Muscle layer of colon (tissue), 2 donors: ENCODE results near the gene GOLGA2.

Source experiments
- H3K27ac ChIP-seq: one replicate; pipeline ENCODE4 v1.7.0; 2013; ENCODE audit warnings: low read depth, mild to moderate bottlenecking, low read length, moderate library complexity
- H3K27me3 ChIP-seq, 2 donors: one replicate each; pipeline ENCODE4 v1.7.0; 2013; ENCODE audit warnings: low read length in 2 of 2, mild to moderate bottlenecking in 2 of 2; ENCODE audit not compliant: insufficient read depth in 2 of 2, control insufficient read depth in 1 of 2
- H3K36me3 ChIP-seq: one replicate; pipeline ENCODE4 v1.7.0; 2013; ENCODE audit warnings: mild to moderate bottlenecking, low read length; ENCODE audit not compliant: insufficient read depth
- H3K4me1 ChIP-seq: one replicate; pipeline ENCODE4 v1.7.0; 2013; ENCODE audit warnings: mild to moderate bottlenecking, low read length; ENCODE audit not compliant: insufficient read depth
- H3K4me3 ChIP-seq, 2 donors: one replicate each; pipeline ENCODE4 v1.7.0; 2013; ENCODE audit warnings: low read length in 2 of 2, low read depth in 1 of 2, mild to moderate bottlenecking in 1 of 2, moderate library complexity in 1 of 2
- H3K9ac ChIP-seq: one replicate; pipeline ENCODE4 v1.7.0; 2013; ENCODE audit warnings: low read length
- H3K9me3 ChIP-seq: one replicate; pipeline ENCODE4 v1.7.0; 2013; ENCODE audit warnings: mild to moderate bottlenecking, low read length
- donor health status: abdominal sarcoma.
- donor health status: Adenocarcinoma of cecum.

The GOLGA2 gene

DNA sequence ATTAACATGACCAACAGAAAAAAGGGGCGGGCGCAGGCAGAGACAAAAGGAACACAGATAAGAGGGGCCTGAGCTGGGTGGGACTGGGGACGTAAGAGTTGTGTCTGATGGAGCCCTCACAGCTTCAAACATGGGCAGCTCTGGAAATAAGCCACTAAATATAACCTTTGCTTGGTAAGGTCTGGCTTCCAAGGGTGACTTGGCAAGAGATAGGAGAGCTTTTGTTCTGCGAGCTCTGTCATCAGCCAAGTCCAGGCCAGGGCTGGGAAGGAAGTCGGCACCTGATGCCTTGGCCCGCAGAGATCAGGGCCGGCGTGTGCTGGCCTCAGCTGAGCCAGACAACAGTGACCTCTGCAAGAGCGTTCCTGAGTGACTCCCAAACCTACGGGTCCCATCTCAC lies 34.7 kb upstream of the GOLGA2 start:
- Histone ChIP-seq H3K36me3 (peaks cover 35% of the 10 kb centered on the region), H3K9ac (no peak overlapping the region), H3K9me3 (no peaks in the 10 kb centered on the region), H3K4me3 (no peak overlapping the region), H3K27ac (no peak overlapping the region), H3K27me3 (no peaks in the 10 kb centered on the region), H3K4me1 (no peaks in the 10 kb centered on the region)

GRCh38 chr9:128309551-128309950 lies 33.7 kb upstream of the GOLGA2 start:
- Histone ChIP-seq H3K27me3 (no peaks in the 10 kb centered on the region), H3K9ac (no peak overlapping the region), H3K4me1 (no peaks in the 10 kb centered on the region), H3K36me3 (peaks cover 31% of the 10 kb centered on the region), H3K9me3 (no peaks in the 10 kb centered on the region), H3K27ac (no peak overlapping the region), H3K4me3 (no peak overlapping the region)

DNA sequence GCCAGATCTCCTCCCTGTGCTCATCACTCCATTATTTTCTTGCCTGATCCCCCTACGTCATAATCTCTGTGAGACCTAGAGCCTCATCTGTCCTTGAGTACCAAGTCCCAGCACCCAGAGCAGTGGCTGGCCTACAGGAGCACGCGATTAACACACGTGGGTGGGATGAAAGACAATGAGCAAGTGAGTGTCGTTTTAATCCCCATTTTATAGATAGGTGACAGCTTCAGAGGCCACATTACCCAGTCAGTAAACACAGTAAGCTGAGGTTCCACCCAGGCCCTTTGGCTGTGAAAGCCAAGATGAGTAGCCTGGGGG lies 29.1 kb upstream of the GOLGA2 start:
- Histone ChIP-seq H3K9ac (no peak overlapping the region), H3K4me3 (no peak overlapping the region), H3K9me3 (no peaks in the 10 kb centered on the region), H3K27ac (no peak overlapping the region), H3K36me3 (peaks cover 7% of the 10 kb centered on the region), H3K27me3 (no peaks in the 10 kb centered on the region), H3K4me1 (no peaks in the 10 kb centered on the region)

DNA sequence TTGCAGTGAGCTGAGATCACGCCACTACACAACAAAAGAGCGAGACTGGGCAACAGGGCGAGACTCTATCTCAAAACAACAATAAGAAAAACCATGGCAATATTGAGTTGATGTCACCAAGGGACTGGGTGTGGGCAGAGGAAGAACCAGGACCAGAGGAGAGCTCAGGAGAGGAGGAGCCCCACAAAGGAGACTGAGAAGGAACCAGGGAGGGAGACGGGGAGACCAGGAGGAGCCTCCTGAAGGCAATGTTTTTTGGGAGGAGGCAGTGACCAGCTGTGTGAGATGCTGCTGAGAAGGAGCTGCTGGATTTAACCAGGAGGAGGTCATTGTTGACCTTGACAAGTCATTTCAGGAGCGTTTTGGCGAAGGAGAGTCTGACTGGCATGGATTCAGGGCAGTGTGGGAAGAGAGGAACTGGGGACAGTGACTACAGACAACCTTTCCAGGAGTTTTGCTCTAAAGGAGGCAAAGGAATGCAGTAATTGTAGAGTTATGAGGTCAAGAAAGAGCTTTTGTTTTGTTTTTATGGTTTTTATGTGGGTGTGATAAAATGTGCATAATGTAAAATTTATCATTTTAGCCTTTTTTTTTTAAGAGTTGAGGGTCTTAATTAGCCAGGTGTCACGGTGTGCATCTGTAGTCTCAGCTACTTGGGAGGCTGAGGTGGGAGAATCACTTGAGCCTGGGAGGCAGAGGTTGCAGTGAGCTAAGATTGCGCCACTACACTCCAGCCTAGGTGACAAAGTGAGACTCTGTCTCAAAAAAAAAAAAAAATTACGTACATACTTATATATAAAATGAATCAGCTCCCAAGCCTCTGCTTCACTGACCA lies 28.5 kb upstream of the GOLGA2 start:
- peaks cover 2% of the 10 kb centered on the region for H3K36me3 ChIP-seq
- no peaks in the 10 kb centered on the region for H3K9me3 ChIP-seq

DNA sequence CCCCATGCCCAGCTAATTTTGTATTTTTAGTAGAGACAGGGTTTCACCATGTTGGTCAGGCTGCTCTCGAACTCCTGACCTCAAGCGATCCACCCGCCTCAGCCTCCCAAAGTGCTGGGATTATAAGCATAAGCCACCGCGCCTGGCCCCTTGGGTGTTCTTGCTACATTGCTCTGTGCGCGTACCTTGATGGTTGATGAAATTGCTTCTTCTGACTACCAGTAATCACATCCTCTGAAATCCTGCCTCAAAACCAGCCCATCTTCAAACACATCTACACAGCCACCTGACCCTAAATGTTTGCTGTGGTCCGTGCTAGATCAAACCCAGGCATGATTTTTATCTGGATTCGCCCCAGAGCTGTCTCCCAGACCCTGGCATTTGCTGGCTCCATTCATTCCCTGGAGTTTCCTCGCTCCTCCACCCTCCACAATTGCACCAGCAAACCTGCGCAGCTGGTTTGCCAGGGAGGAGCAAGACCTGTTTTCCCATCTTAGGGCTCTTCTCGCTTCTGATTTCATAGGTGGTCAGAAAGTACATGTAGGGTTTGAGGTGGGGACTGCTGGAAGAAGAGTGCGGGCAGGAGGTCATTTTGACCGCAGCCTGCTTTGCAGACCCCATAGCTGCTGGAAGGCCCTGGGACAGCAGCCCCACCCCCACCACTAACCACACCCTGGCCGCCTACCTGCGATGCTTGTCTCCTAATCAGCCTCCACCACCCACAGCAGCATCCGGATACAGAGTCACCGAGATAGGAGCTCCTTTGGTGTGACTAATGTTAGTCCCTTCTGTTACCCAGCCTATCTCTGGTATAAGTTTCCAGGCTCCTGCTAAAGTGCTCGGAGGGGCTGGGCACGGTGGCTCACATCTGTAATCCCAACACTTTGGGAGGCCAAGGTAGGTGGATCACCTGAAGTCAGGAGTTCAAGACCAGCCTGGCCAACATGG lies 23.0 kb upstream of the GOLGA2 start:
- H3K27me3 ChIP-seq: no peaks in the 10 kb centered on the region
- no peak overlapping the region for H3K4me3 ChIP-seq
- no peak overlapping the region for H3K9ac ChIP-seq
- H3K4me1 ChIP-seq: peaks cover 6% of the 10 kb centered on the region
- H3K27ac ChIP-seq: no peak overlapping the region
- no peaks in the 10 kb centered on the region for H3K36me3 ChIP-seq
- no peaks in the 10 kb centered on the region for H3K9me3 ChIP-seq

More for the DNA sequence above, 28.5 kb upstream of the GOLGA2 start:
- Histone ChIP-seq H3K9ac (no peak overlapping the region), H3K4me3 (no peak overlapping the region), H3K4me1 (no peaks in the 10 kb centered on the region), H3K27ac (no peak overlapping the region), H3K27me3 (no peaks in the 10 kb centered on the region)

DNA sequence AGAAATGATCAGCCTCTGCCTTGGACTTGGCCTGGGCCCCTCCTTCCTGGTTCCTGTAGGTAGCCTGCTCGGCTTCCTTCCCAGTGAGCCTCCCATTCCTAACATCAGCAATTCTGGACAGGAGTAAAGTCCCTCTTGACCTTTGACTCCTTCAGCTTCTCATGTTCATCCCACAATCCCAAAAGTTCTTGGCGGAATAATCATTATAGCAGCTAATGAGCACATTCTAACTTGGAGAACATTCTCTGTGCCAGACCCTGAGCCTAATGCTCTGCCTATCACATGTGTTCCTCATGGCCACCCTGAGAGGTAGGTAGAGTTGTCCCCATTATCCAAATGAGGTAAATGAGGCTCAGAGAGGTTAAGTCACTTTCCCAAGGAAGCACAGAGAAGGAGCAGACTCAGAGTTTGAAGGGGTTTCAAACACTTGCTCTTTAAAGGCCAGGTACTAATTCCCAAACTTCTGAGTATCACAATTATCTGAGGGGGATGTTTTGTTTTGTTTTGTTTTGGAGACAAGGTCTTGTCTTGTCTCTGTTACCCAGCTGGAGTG lies 21.5 kb upstream of the GOLGA2 start:
- Histone ChIP-seq H3K27me3 (no peaks in the 10 kb centered on the region), H3K9me3 (no peaks in the 10 kb centered on the region), H3K4me1 (peaks cover 6% of the 10 kb centered on the region), H3K4me3 (no peak overlapping the region), H3K36me3 (no peaks in the 10 kb centered on the region), H3K27ac (no peak overlapping the region), H3K9ac (no peak overlapping the region)

DNA sequence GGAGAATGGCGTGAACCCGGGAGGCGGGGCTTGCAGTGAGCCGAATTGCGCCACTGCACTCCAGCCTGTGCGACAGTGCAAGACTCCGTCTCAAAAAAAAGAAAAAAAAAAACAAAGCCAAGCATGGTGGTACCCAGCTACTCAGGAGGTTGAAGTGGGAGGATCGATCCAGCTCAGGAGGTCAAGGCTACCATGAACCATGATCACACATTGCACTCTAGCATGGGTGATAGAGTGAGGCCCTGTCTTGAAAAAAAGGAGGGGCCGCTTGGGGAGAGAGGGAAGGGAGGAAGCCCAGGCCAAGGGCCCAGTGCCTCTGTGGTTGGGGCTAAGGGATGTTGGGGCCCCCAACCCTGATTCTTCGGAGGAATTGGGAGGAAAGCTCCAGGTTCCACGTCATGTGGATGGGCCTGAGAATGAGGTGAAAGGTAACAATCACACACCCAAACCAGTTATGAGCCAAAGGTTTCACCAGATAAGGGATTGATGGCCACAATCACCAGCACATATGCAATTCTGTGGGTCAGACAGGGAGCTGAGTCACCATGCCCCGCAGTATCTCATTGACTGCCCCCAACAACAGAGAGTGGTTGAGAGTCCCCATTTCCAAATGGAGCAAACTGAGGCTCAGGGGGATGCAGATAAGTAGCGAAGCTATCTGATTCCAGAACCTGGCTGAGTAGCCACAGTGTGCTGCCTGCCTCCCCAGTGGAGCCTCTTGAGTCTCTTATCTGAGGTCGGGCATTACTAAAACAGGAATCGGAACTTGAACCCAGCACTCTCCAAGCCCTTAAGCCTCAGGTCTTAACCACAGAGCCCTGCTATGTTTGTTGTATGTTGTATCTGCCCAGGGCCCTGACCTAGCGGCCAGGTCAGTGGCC lies 20.8 kb upstream of the GOLGA2 start:
- no peak overlapping the region for H3K27ac ChIP-seq

GRCh38 chr9:128294142-128294541 lies 18.3 kb upstream of the GOLGA2 start:
- no peak overlapping the region for H3K9ac ChIP-seq
- no peaks in the 10 kb centered on the region for H3K27me3 ChIP-seq
- no peak overlapping the region for H3K27ac ChIP-seq
- H3K36me3 ChIP-seq: peaks cover under 1% of the 10 kb centered on the region
- H3K9me3 ChIP-seq: no peaks in the 10 kb centered on the region
- peaks cover 6% of the 10 kb centered on the region for H3K4me1 ChIP-seq
- H3K4me3 ChIP-seq: no peak overlapping the region

More for the DNA sequence above, 20.8 kb upstream of the GOLGA2 start:
- no peaks in the 10 kb centered on the region for H3K27me3 ChIP-seq
- no peak overlapping the region for H3K9ac ChIP-seq
- H3K4me1 ChIP-seq: peaks cover 6% of the 10 kb centered on the region
- no peak overlapping the region for H3K4me3 ChIP-seq
- H3K36me3 ChIP-seq: no peaks in the 10 kb centered on the region
- no peaks in the 10 kb centered on the region for H3K9me3 ChIP-seq

- Histone ChIP-seq H3K9ac (no peak overlapping the region), H3K36me3 (peaks cover 10% of the 10 kb centered on the region), H3K27ac (no peak overlapping the region), H3K27me3 (no peaks in the 10 kb centered on the region), H3K9me3 (no peaks in the 10 kb centered on the region), H3K4me3 (no peak overlapping the region), H3K4me1 (peaks cover 6% of the 10 kb centered on the region)
These were observed 17.3 kb upstream of the GOLGA2 start for GRCh38 chr9:128293091-128293490.

- H3K27me3 ChIP-seq: no peaks in the 10 kb centered on the region
- peaks cover 6% of the 10 kb centered on the region for H3K4me1 ChIP-seq
- H3K36me3 ChIP-seq: peaks cover 10% of the 10 kb centered on the region
- no peak overlapping the region for H3K9ac ChIP-seq
- no peaks in the 10 kb centered on the region for H3K9me3 ChIP-seq
- no peak overlapping the region for H3K27ac ChIP-seq
- H3K4me3 ChIP-seq: no peak overlapping the region
These were observed 16.2 kb upstream of the GOLGA2 start for GRCh38 chr9:128292009-128292408.
